Esophagus muscularis mucosa (tissue), 4 donors: ENCODE data around the gene RDH11. TPM values are rescaled to one million over a fixed set of nuclear protein-coding genes. Genes with fewer than 3 reads are reported as not detected.
"Not testable (repeated sequence)": the region's sequence is repeated elsewhere in the genome, so short reads cannot be mapped to it uniquely, and the experiment has no call there.

Experiments used
- DNase-seq: peaks from one replicate; pipeline ENCODE4 v3.0.0-alpha.2; 2017; ENCODE audit errors: extremely low spot score
- H3K27ac ChIP-seq, 4 donors: fragments of 200-600 bp; sonication (generic); replicated peaks in 1 of 4; 1 replicate in 3 of 4; 2 replicates in 1 of 4; pipeline ENCODE4 v1.5.1; 2016 to 2019; ENCODE audit warnings: mild to moderate bottlenecking in 1 of 4
- H3K27me3 ChIP-seq, 4 donors: fragments of 200-600 bp; sonication (generic); one replicate each; pipeline versions ENCODE4 v1.5.1 to v1.6.0; 2016 to 2019
- H3K36me3 ChIP-seq, 4 donors: fragments of 200-600 bp; sonication (generic); one replicate each; pipeline ENCODE4 v1.5.1; 2016 to 2019
- H3K4me1 ChIP-seq, 4 donors: fragments of 200-600 bp; sonication (generic); one replicate each; pipeline ENCODE4 v1.5.1; 2016 to 2019
- H3K4me3 ChIP-seq, 4 donors: fragments of 200-600 bp; sonication (generic); 1 replicate in 2 of 4; 2 replicates in 2 of 4; pipeline ENCODE4 v1.5.1; 2016 to 2019; ENCODE audit warnings: mild to moderate bottlenecking in 4 of 4, moderate library complexity in 1 of 4
- H3K9me3 ChIP-seq, 4 donors: fragments of 200-600 bp; sonication (generic); 1 replicate in 3 of 4; 2 replicates in 1 of 4; pipeline ENCODE4 v1.5.1; 2016 to 2019
- EP300 ChIP-seq: sonication (generic); formaldehyde crosslinking; IDR thresholded peaks from one replicate; pipeline ENCODE4 v1.6.1; 2017; ENCODE audit warnings: antibody characterized with exemption
- POLR2A ChIP-seq: fragments of 450-650 bp; IDR thresholded peaks from one replicate; pipeline ENCODE4 v1.6.1; 2017; ENCODE audit warnings: antibody characterized with exemption, moderate library complexity, mild to moderate bottlenecking, low read depth
- POLR2AphosphoS5 ChIP-seq, 2 donors: sonication (generic); formaldehyde crosslinking; IDR thresholded peaks; one replicate each; pipeline ENCODE4 v1.6.1; 2017; ENCODE audit warnings: antibody characterized with exemption in 2 of 2
- WGBS: methylation state at CpG from one replicate; pipeline ENCODE4 v1.1.5; 2018; 5-methylcytosine and 5-hydroxymethylcytosine counted together
- intact Hi-C: fragments of 100-400 bp; cut with DNase I; formaldehyde crosslinking; loops from one replicate; pipeline ENCODE4 v1.15.1; 2023
- total RNA-seq, 4 donors: library from RNA; depleted of rRNA; stranded (reverse); fragments of >200 nt; gene quantifications; one replicate each; pipeline versions ENCODE4 v1.1.0 to v1.2.1, GENCODE V29; 2016
- TF ChIP-seq, protein P1 (sequence below), 3 experiments: fragments of 200-600 bp in 2 of 3; fragments of 450-650 bp in 1 of 3; sonication (generic) in 2 of 3; IDR thresholded peaks; one replicate each; pipeline ENCODE4 v1.5.1; 2017 to 2019; ENCODE audit warnings: antibody characterized with exemption in 3 of 3, mild to moderate bottlenecking in 2 of 3, moderate library complexity in 1 of 3

The RDH11 gene
- total RNA-seq, 4 donors from 2014 or later: 29.9 to 36.9 (median 33.6) TPM

DNA sequence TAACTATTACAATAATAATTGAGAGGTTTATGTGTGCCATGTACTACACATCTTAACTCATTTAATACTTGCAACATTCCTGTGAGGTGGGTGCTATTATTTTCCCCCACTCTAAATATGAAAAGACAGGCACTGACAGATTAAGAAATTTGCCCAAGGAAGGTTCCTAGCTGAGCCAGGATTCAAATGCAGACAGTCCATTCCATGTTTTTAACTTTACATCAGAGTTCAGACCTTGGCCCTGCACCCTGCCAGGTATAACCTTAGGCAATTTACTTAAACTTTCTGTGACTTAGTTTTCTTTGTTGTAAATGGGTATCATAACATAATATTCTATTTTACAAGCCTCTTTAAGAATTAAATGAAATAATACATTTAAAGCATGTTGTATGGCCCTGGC is 32.7 kb upstream of the RDH11 start:
- no peak for TF ChIP-seq POLR2AphosphoS5 (IDR thresholded peaks at IDR 0.05)
- TF ChIP-seq, protein P1, sequence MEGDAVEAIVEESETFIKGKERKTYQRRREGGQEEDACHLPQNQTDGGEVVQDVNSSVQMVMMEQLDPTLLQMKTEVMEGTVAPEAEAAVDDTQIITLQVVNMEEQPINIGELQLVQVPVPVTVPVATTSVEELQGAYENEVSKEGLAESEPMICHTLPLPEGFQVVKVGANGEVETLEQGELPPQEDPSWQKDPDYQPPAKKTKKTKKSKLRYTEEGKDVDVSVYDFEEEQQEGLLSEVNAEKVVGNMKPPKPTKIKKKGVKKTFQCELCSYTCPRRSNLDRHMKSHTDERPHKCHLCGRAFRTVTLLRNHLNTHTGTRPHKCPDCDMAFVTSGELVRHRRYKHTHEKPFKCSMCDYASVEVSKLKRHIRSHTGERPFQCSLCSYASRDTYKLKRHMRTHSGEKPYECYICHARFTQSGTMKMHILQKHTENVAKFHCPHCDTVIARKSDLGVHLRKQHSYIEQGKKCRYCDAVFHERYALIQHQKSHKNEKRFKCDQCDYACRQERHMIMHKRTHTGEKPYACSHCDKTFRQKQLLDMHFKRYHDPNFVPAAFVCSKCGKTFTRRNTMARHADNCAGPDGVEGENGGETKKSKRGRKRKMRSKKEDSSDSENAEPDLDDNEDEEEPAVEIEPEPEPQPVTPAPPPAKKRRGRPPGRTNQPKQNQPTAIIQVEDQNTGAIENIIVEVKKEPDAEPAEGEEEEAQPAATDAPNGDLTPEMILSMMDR (IDR thresholded peaks at IDR 0.05): no peak
- TF ChIP-seq POLR2A: no peak
- TF ChIP-seq EP300: no peak
- intact Hi-C loops: no loop called here

GRCh38 chr14:67727361-67727760 is 31.8 kb upstream of the RDH11 start:
- WGBS: 97% methylated on average over 7 of the region's 7 CpGs
- Histone ChIP-seq H3K36me3 (no peaks in the 10 kb centered on the region), H3K9me3 (no peaks in the 10 kb centered on the region), H3K4me3 (no peak overlapping the region), H3K27me3 (peaks cover 0 to 6% (median 0%) of the 10 kb centered on the region in 4 donors), H3K4me1 (peaks cover 5 to 6% (median 6%) of the 10 kb centered on the region in 4 donors), H3K27ac (no peak overlapping the region)
- intact Hi-C loops: no loop called here
- no peak for TF ChIP-seq EP300
- DNase-seq: no peak

More for the DNA sequence above, 32.7 kb upstream of the RDH11 start:
- Histone ChIP-seq H3K36me3 (no peaks in the 10 kb centered on the region), H3K27ac (no peak overlapping the region), H3K27me3 (peaks cover 0 to 6% (median 0%) of the 10 kb centered on the region in 4 donors), H3K4me1 (no peaks in the 10 kb centered on the region), H3K9me3 (no peaks in the 10 kb centered on the region), H3K4me3 (no peak overlapping the region)
- no peak for DNase-seq

DNA sequence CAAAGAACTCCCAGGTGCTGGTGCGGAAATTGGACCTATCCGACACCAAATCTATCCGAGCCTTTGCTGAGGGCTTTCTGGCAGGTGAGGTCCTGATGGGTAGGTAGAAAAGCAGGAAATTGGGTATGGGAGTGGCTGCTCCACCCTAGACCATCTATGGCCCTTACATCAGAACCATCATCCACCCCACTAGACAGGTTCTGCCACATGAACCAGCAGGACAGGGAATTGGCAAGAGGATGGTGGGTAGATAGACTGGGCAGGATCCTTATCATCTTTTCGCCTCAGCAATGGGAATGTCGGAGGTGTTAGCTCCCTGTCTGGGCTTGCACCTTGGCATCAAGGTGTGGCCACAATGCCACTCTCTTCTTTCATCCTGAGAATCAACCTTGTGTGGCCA is 29.6 kb upstream of the RDH11 start:
- no peaks in the 10 kb centered on the region for H3K9me3 ChIP-seq
- H3K4me3 ChIP-seq: no peak overlapping the region
- H3K27me3 ChIP-seq: peaks cover 0 to 6% (median 0%) of the 10 kb centered on the region in 4 donors
- no peak for DNase-seq
- peaks cover 11 to 12% (median 12%) of the 10 kb centered on the region in 4 donors for H3K4me1 ChIP-seq
- WGBS: 94% methylated on average over 5 of the region's 5 CpGs
- intact Hi-C loops: no loop called here
- no peak overlapping the region for H3K27ac ChIP-seq
- H3K36me3 ChIP-seq: no peaks in the 10 kb centered on the region
- TF ChIP-seq EP300: no peak
- TF ChIP-seq, protein P1 (IDR thresholded peaks at IDR 0.05): no peak
- no peak for TF ChIP-seq POLR2A
- TF ChIP-seq POLR2AphosphoS5 (IDR thresholded peaks at IDR 0.05): no peak

DNA sequence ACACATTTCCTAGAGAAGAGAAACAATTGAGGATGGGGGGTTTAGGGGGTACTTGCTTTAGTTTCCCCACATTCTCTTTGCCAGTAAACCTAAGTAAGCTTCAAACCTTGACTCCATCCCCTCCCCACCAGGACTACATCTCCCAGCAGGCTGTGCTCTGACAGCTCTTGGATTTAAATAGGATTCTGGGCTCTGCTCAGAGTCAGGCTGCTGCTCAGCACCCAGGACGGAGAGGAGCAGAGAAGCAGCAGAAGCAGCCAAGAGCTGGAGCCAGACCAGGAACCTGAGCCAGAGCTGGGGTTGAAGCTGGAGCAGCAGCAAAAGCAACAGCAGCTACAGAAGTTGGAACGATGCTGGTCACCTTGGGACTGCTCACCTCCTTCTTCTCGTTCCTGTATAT is 26.7 kb upstream of the RDH11 start:
- no peaks in the 10 kb centered on the region for H3K27me3 ChIP-seq
- no peaks in the 10 kb centered on the region for H3K9me3 ChIP-seq
- H3K36me3 ChIP-seq: no peaks in the 10 kb centered on the region
- H3K4me1 ChIP-seq: peaks cover 11 to 12% (median 12%) of the 10 kb centered on the region in 4 donors
- no peak for DNase-seq
- TF ChIP-seq POLR2AphosphoS5 (IDR thresholded peaks at IDR 0.05) (peak; percentile 50 to 76), EP300 (no peak), POLR2A (no peak)
- WGBS: 12% methylated on average over 3 of the region's 3 CpGs
- H3K27ac ChIP-seq: peak overlapping the region in 1 of 4 donors; percentile 34
- peak overlapping the region in 1 of 4 donors; percentile 24 for H3K4me3 ChIP-seq
- intact Hi-C loops: no loop called here

GRCh38 chr14:67721875-67722274 is 26.3 kb upstream of the RDH11 start:
- 67% methylated on average over 5 of the region's 5 CpGs for whole genome bisulfite sequencing
- Histone ChIP-seq H3K4me1 (peaks cover 11 to 12% (median 12%) of the 10 kb centered on the region in 4 donors), H3K4me3 (no peak overlapping the region), H3K36me3 (no peaks in the 10 kb centered on the region), H3K9me3 (no peaks in the 10 kb centered on the region), H3K27me3 (no peaks in the 10 kb centered on the region), H3K27ac (peak overlapping the region in 1 of 4 donors; percentile 34)
- DNase-seq: no peak
- intact Hi-C loops: no loop called here
- TF ChIP-seq EP300 (no peak), POLR2AphosphoS5 (IDR thresholded peaks at IDR 0.05) (no peak), POLR2A (no peak)
- TF ChIP-seq, protein P1 (IDR thresholded peaks at IDR 0.05): no peak

GRCh38 chr14:67719866-67720265 is 24.3 kb upstream of the RDH11 start:
- Histone ChIP-seq H3K9me3 (no peaks in the 10 kb centered on the region), H3K27me3 (no peaks in the 10 kb centered on the region), H3K4me3 (no peak overlapping the region), H3K4me1 (peaks cover 11 to 12% (median 12%) of the 10 kb centered on the region in 4 donors), H3K36me3 (no peaks in the 10 kb centered on the region), H3K27ac (no peak overlapping the region)
- TF ChIP-seq EP300 (no peak), POLR2AphosphoS5 (IDR thresholded peaks at IDR 0.05) (no peak), POLR2A (no peak)
- TF ChIP-seq, protein P1 (IDR thresholded peaks at IDR 0.05): no peak
- WGBS: 44% methylated on average over 2 of the region's 2 CpGs
- no peak for DNase-seq
- intact Hi-C loops: no loop called here

DNA sequence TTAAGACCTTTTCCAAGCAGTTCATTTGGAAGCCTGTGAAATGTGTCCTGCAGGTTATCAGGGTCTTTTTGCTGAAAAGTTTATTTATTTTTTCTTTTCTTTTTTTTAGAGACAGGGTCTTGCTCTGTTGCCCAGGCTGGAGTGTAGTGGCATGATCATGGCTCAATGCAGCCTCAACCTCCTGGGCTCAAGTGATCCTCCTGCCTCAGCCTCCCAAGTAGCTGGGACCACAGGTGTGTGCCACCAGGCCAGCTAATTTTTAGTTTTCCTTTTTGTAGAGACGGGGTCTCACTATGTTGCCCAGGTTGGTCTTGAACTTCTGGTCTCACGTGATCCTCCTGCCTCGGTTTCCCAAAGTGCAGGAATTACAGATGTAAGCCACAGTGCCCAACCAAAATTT is 23.8 kb upstream of the RDH11 start:
- intact Hi-C loops, H3K36me3 ChIP-seq, DNase-seq, H3K4me3 ChIP-seq, H3K9me3 ChIP-seq, H3K27ac ChIP-seq, H3K27me3 ChIP-seq: not testable (repeated sequence)
- 100% methylated on average over 3 of the region's 3 CpGs for WGBS
- peaks cover 11 to 12% (median 12%) of the 10 kb centered on the region in 4 donors for H3K4me1 ChIP-seq
